ENCODE results near the gene LENG8. TPM values are rescaled to one million over a fixed set of nuclear protein-coding genes. Genes with fewer than 3 reads are reported as not detected.
A peak's percentile ranks its signal among the peaks of the same experiment; 100 is the strongest.

LENG8 gene
- total and polyA plus RNA-seq, 2 experiments from 2014 or later = 42.1 to 74.3 TPM

DNA sequence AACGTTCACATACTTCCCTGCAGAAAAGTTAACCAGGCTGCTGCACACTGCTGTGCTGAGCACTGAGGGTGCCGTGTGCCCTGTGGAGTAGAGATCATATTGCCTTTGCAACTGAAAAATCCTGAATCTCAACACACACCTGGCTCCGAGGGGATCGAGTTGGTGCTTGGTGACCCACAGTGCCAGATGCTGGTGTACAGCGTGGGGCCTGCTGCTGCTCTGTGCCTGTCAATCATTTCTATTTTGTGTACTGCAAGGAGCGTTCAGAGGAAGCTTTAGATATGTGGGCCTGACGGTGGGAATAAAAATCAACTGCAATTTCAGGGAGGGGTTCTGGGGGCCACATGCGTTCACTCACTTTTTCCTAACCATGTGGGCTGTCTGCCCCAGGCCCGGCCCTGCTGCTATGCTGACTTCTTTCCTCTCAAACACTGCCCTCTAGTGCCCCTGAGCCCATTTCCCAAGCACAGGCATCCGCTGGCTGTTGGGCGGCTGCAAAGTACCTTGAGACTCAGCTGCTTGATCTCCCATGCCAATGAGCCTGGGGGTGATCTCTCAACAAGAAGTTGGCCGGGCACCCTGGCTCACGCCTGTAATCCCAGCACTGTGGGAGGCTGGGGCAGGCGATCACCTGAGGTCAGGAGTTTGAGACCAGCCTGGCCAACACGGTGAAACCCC is 9.7 kb upstream of the LENG8 start:
- TF ChIP-seq, protein P1, sequence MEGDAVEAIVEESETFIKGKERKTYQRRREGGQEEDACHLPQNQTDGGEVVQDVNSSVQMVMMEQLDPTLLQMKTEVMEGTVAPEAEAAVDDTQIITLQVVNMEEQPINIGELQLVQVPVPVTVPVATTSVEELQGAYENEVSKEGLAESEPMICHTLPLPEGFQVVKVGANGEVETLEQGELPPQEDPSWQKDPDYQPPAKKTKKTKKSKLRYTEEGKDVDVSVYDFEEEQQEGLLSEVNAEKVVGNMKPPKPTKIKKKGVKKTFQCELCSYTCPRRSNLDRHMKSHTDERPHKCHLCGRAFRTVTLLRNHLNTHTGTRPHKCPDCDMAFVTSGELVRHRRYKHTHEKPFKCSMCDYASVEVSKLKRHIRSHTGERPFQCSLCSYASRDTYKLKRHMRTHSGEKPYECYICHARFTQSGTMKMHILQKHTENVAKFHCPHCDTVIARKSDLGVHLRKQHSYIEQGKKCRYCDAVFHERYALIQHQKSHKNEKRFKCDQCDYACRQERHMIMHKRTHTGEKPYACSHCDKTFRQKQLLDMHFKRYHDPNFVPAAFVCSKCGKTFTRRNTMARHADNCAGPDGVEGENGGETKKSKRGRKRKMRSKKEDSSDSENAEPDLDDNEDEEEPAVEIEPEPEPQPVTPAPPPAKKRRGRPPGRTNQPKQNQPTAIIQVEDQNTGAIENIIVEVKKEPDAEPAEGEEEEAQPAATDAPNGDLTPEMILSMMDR (conservative IDR thresholded peaks at IDR 0.05; ENCODE audit: low read depth in 2 of 2) = peak; percentile 71 to 91
- TF ChIP-seq CREB1 (CRISPR knock-in tag; IDR thresholded peaks at IDR 0.05; ENCODE audit: low read depth) = no peak
- H3K36me3 Mint-ChIP-seq (ENCODE audit: low read depth) = peaks cover 28% of the 10 kb centered on the region
- no peak overlapping the region for H3K4me3 Mint-ChIP-seq
- no peaks in the 10 kb centered on the region; the same call in 2 of the 3 replicates for H3K9me3 Mint-ChIP-seq
- peaks cover 20% of the 10 kb centered on the region for H3K27me3 Mint-ChIP-seq (ENCODE audit: insufficient read depth, low read depth, poor library complexity)
- Histone ChIP-seq H3F3A (replicated peaks; ENCODE audit: low read depth) (0 out of 2 replicates have a peak, but pooled peaks cover 4% of the 10 kb centered on the region), H3K4me1 (ENCODE audit: insufficient read depth) (peaks cover 25% of the 10 kb centered on the region), H3K36me3 (ENCODE audit: insufficient read depth) (no peaks in the 10 kb centered on the region), H3K4me2 (no peak overlapping the region), H3K27me3 (ENCODE audit: insufficient read depth) (no peaks in the 10 kb centered on the region), H3K27ac (ENCODE audit: low read depth) (no peak overlapping the region), H4K20me1 (replicated peaks; ENCODE audit: insufficient read depth) (peaks cover 9% of the 10 kb centered on the region), H3K79me2 (replicated peaks; ENCODE audit: insufficient read depth) (peaks cover 3% of the 10 kb centered on the region), H3K9me2 (ENCODE audit: insufficient read depth) (no peaks in the 10 kb centered on the region), H2AFZ (no peak overlapping the region), H3K4me3 (no peak overlapping the region)
- ATAC-seq (peak; percentile 79), DNase-seq (ENCODE audit: low spot score) (peak; percentile 93)
- no peak overlapping the region for H3K27ac Mint-ChIP-seq
- H3K4me1 Mint-ChIP-seq = peaks cover 40% of the 10 kb centered on the region

DNA sequence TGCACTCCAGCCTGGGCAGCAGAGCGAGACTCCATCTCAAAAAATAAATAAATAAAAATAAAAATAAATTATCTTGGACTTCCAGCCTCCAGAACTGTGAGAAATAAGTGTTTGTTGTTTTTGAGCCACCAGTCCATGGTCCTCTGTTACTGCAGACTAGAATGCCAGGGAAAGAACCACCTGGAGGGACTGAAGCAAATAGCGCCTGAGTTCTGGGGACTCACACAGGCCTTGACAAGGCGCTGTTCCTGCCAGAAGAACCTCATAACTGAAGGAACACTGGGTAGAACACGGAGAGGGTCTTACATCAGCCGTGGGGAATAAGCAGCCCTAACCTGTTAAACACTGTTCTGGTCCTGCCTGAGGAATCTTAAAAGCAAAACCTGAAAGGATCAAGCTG is 8.4 kb upstream of the LENG8 start:
- Histone ChIP-seq H3K27me3 (ENCODE audit: insufficient read depth) (no peaks in the 10 kb centered on the region), H2AFZ (no peak overlapping the region), H3K4me2 (no peak overlapping the region), H3K4me3 (no peak overlapping the region), H3K4me1 (ENCODE audit: insufficient read depth) (peaks cover 15% of the 10 kb centered on the region), H3K79me2 (replicated peaks; ENCODE audit: insufficient read depth) (peaks cover 3% of the 10 kb centered on the region), H4K20me1 (replicated peaks; ENCODE audit: insufficient read depth) (peaks cover 9% of the 10 kb centered on the region; the same call in 1 of the 2 replicates), H3K36me3 (ENCODE audit: insufficient read depth) (no peaks in the 10 kb centered on the region), H3F3A (replicated peaks; ENCODE audit: low read depth) (0 out of 2 replicates have a peak, but pooled peaks cover 4% of the 10 kb centered on the region), H3K9me2 (ENCODE audit: insufficient read depth) (no peaks in the 10 kb centered on the region), H3K27ac (ENCODE audit: low read depth) (no peak overlapping the region)
- Mint-ChIP-seq H3K27me3 (ENCODE audit: insufficient read depth, low read depth, poor library complexity) (peaks cover 12% of the 10 kb centered on the region), H3K9me3 (no peaks in the 10 kb centered on the region; the same call in 2 of the 3 replicates), H3K4me1 (peaks cover 28% of the 10 kb centered on the region), H3K4me3 (no peak overlapping the region), H3K27ac (no peak overlapping the region), H3K36me3 (ENCODE audit: low read depth) (peaks cover 38% of the 10 kb centered on the region)
- DNase-seq (ENCODE audit: low spot score) = no peak
- no peak for ATAC-seq
- TF ChIP-seq EZH2 (IDR thresholded peaks at IDR 0.05; ENCODE audit: low read depth, unreplicated experiment) (no peak), STAT1 (IDR thresholded peaks at IDR 0.05; ENCODE audit: unreplicated experiment) (no peak), EZH2phosphoT487 (IDR thresholded peaks at IDR 0.05; ENCODE audit: unreplicated experiment) (no peak), ZNF331 (CRISPR knock-in tag; IDR thresholded peaks at IDR 0.05; ENCODE audit: low read depth) (no peak), NANOG (IDR thresholded peaks at IDR 0.05; ENCODE audit: borderline replicate concordance) (no peak), ZNF114 (CRISPR knock-in tag; IDR thresholded peaks at IDR 0.05) (no peak)
- TF ChIP-seq, protein P2, sequence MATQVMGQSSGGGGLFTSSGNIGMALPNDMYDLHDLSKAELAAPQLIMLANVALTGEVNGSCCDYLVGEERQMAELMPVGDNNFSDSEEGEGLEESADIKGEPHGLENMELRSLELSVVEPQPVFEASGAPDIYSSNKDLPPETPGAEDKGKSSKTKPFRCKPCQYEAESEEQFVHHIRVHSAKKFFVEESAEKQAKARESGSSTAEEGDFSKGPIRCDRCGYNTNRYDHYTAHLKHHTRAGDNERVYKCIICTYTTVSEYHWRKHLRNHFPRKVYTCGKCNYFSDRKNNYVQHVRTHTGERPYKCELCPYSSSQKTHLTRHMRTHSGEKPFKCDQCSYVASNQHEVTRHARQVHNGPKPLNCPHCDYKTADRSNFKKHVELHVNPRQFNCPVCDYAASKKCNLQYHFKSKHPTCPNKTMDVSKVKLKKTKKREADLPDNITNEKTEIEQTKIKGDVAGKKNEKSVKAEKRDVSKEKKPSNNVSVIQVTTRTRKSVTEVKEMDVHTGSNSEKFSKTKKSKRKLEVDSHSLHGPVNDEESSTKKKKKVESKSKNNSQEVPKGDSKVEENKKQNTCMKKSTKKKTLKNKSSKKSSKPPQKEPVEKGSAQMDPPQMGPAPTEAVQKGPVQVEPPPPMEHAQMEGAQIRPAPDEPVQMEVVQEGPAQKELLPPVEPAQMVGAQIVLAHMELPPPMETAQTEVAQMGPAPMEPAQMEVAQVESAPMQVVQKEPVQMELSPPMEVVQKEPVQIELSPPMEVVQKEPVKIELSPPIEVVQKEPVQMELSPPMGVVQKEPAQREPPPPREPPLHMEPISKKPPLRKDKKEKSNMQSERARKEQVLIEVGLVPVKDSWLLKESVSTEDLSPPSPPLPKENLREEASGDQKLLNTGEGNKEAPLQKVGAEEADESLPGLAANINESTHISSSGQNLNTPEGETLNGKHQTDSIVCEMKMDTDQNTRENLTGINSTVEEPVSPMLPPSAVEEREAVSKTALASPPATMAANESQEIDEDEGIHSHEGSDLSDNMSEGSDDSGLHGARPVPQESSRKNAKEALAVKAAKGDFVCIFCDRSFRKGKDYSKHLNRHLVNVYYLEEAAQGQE (IDR thresholded peaks at IDR 0.05; ENCODE audit: unreplicated experiment) = no peak
- TF ChIP-seq, protein P3, sequence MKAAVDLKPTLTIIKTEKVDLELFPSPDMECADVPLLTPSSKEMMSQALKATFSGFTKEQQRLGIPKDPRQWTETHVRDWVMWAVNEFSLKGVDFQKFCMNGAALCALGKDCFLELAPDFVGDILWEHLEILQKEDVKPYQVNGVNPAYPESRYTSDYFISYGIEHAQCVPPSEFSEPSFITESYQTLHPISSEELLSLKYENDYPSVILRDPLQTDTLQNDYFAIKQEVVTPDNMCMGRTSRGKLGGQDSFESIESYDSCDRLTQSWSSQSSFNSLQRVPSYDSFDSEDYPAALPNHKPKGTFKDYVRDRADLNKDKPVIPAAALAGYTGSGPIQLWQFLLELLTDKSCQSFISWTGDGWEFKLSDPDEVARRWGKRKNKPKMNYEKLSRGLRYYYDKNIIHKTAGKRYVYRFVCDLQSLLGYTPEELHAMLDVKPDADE (IDR thresholded peaks at IDR 0.05) = no peak

Data from GM23338 (cell line).